EL (cell line): ENCODE results near the gene MFSD11.
A peak's percentile ranks its signal among the peaks of the same experiment; 100 is the strongest.
"Not testable (repeated sequence)": the region's sequence is repeated elsewhere in the genome, so short reads cannot be mapped to it uniquely, and the experiment has no call there.

Experiments
- DNase-seq: peaks from one replicate; pipeline ENCODE4 v3.0.0-alpha.2; 2016

Gene MFSD11

GRCh38 chr17:76752006-76752405, 14.1 kb downstream of the MFSD11 start:
- DNase-seq, result no peak

GRCh38 chr17:76753061-76753961, 15.4 kb downstream of the MFSD11 start:
- no peak for DNase-seq

- no peak for DNase-seq
Measured at GRCh38 chr17:76755285-76755684, 17.4 kb downstream of the MFSD11 start.

GRCh38 chr17:76757256-76757655, 19.3 kb downstream of the MFSD11 start:
- no peak for DNase-seq

- no peak for DNase-seq
Measured at GRCh38 chr17:76758570-76758969, 20.7 kb downstream of the MFSD11 start.

- DNase-seq, result peak; percentile 91
Measured at GRCh38 chr17:76772842-76773525, 35.1 kb downstream of the MFSD11 start.

- no peak for DNase-seq
Measured at GRCh38 chr17:76775021-76775600, 37.2 kb downstream of the MFSD11 start.

GRCh38 chr17:76781056-76781982, 43.4 kb downstream of the MFSD11 start:
- DNase-seq, result no peak

GRCh38 chr17:76783146-76783545, 45.2 kb downstream of the MFSD11 start:
- no peak for DNase-seq

- DNase-seq, result no peak
Measured at GRCh38 chr17:76784926-76785325, 47.0 kb downstream of the MFSD11 start.

GRCh38 chr17:76787866-76788265, 49.9 kb downstream of the MFSD11 start:
- peak; percentile 32 for DNase-seq

- DNase-seq, result no peak
Measured at GRCh38 chr17:76789235-76789788, 51.4 kb downstream of the MFSD11 start.

- peak; percentile 78 for DNase-seq
Measured at GRCh38 chr17:76791053-76791980, 53.4 kb downstream of the MFSD11 start.

- no peak for DNase-seq
Measured at GRCh38 chr17:76792348-76792747, 54.4 kb downstream of the MFSD11 start.

GRCh38 chr17:76793775-76794174, 55.9 kb downstream of the MFSD11 start:
- DNase-seq, result peak; percentile 52

GRCh38 chr17:76796081-76796480, 58.2 kb downstream of the MFSD11 start:
- no peak for DNase-seq

GRCh38 chr17:76797241-76797840, 59.4 kb downstream of the MFSD11 start:
- DNase-seq, result peak; percentile 16

GRCh38 chr17:76801706-76802105, 63.8 kb downstream of the MFSD11 start:
- no peak for DNase-seq

- DNase-seq, result peak; percentile 59
Measured at GRCh38 chr17:76805319-76805718, 67.4 kb downstream of the MFSD11 start.

GRCh38 chr17:76806151-76806550, 68.2 kb downstream of the MFSD11 start:
- not testable (repeated sequence) for DNase-seq

GRCh38 chr17:76806767-76807166, 68.8 kb downstream of the MFSD11 start:
- not testable (repeated sequence) for DNase-seq
